ENCODE measurements around the gene LHFPL6.

The LHFPL6 gene

DNA sequence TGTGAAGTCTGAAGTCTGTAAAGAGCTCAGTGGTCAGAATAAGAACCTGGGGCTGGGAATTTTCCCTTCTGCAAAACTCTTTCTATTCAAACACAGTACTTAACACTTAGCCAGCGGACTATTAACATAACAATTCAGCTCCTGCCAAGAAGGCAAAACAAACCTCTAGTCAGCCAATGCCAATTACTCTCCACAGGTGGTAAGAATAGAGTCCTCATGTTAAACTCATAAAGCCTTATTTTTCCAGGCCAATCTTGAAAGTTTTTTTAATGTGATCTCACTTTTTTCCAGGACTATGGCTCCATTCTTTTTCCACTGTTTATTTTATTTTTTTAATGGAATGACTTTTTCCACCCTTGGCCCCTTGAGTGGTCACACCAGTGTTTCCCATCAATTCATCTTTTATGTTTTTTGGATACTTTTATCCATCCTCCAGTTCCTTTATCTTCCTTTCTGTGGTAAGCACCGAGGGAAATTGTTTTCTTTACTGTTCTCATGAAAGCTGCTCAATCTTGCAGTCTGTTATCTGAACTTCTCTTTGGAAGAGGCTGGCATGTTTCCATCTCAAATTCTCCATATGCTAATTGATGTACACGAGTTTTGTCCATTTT lies 217.3 kb downstream of the LHFPL6 start:
- no peak for TF ChIP-seq CTCF (conservative IDR thresholded peaks at IDR 0.05; ENCODE audit: control insufficient read depth, insufficient read depth, low read depth, low read length)
- H3K4me3 ChIP-seq (ENCODE audit: control insufficient read depth, low read depth, low read length): no peak overlapping the region
- no peak for DNase-seq (ENCODE audit: low read depth)

DNA sequence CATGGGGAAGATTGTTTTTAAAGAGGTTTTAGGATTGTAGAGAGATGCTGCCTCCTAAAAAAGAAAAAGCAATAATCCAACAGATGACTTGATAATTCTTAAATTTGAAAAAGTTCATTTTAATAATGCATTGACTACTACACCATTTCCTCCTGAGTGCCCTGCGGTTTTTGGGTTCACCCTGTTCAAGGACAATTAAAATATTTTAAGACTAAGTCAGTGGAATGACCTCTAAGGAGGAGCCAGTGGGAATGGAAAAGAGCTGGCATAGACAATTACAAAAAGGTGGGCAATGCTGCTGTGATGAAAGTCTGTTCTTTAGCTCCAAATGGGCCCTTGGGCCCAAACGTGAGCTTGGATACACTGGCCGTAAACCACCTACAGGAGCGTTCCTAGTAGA lies 217.8 kb downstream of the LHFPL6 start:
- no peak for DNase-seq (ENCODE audit: low read depth)
- no peak overlapping the region for H3K4me3 ChIP-seq (ENCODE audit: control insufficient read depth, low read depth, low read length)
- no peak for TF ChIP-seq CTCF (conservative IDR thresholded peaks at IDR 0.05; ENCODE audit: control insufficient read depth, insufficient read depth, low read depth, low read length)

DNA sequence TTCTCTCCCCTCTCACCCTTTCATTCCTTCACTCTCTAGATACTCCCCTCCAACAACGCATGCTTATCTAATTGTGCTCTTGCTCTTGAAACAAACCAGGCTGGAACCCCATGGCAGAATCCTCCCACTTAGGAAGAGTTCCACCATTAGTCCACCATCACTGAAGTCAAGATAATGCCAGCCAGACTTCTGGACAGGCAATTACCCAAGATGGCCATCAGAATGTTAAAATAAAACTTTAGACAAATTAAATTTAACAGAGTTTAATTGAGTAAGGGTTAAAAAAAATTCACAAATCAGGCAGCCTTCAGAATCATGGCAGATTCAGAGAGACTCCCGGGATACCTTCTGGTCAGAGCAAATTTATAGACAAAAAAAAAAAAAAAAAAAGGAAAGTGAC lies 221.5 kb downstream of the LHFPL6 start:
- no peak for DNase-seq (ENCODE audit: low read depth)
- no peak for TF ChIP-seq CTCF (conservative IDR thresholded peaks at IDR 0.05; ENCODE audit: control insufficient read depth, insufficient read depth, low read depth, low read length)
- no peak overlapping the region for H3K4me3 ChIP-seq (ENCODE audit: control insufficient read depth, low read depth, low read length)

DNA sequence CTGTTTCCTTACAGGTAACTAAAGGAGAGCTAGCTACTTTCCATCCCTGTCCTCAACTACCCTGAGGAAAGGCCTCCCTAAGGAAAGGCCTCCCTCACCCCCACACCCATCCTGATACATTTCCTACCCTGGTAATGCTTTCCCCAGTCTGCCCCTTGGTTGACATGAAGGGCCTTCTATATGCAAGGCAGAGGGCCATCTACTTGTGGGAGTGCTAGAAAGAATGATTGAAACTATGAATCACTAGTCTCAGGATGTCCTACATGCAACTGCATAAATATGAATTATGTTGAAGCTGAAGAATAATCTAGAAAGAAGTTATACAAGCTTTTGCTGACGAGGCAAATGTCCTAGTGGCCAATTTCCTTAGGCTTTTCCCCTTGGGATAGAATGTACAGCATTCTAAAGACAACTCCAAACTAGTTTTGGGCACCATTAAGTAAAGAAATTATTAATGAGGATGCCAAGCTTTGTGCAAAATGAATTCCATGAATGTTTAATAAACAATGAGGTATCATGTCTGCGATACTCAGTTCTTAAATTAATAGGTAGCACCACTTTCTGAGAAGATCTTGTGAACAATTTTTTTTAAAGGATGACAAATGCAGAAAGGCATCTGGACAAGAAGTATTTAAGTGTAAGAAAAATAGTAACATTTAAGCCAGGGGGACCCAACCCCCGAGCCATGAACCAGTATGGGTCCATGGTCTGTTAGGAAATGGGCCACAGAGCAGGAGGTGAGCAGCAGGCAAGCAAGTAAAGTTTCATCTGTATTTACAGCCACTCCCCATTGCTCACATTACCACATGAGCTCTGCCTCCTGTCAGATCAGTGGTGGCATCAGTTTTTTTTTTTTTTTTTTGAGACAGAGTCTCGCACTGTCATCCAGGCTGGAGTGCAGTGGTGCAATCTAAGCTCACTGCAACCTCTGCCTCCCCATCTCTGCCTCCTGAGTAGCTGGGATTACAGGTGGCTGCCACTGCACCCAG lies 223.0 kb downstream of the LHFPL6 start:
- H3K4me3 ChIP-seq (ENCODE audit: control insufficient read depth, low read depth, low read length): no peak overlapping the region
- no peak for DNase-seq (ENCODE audit: low read depth)
- TF ChIP-seq CTCF (conservative IDR thresholded peaks at IDR 0.05; ENCODE audit: control insufficient read depth, insufficient read depth, low read depth, low read length): no peak

DNA sequence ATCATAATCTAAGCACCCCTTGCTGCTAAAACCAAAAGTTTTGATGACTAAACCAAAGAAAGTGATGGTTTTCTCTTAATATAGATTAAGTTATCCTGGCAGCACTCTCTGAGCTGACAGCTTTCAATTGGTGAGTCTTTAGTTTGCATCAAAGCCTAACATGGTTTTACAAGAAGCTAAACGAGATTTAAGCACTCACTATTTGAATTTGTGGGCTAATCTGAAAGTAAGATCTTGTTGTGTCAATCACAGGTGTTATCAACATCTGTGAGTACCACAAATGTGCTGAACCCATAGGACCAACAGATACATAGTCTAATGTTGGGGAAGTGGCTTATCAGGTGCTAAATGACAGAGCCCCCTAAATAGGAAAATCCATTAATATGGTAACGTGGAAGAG lies 223.9 kb downstream of the LHFPL6 start:
- no peak for TF ChIP-seq CTCF (conservative IDR thresholded peaks at IDR 0.05; ENCODE audit: control insufficient read depth, insufficient read depth, low read depth, low read length)
- H3K4me3 ChIP-seq (ENCODE audit: control insufficient read depth, low read depth, low read length): no peak overlapping the region
- DNase-seq (ENCODE audit: low read depth): no peak

- TF ChIP-seq CTCF (conservative IDR thresholded peaks at IDR 0.05; ENCODE audit: control insufficient read depth, insufficient read depth, low read depth, low read length): no peak
- DNase-seq (ENCODE audit: low read depth): no peak
- H3K4me3 ChIP-seq (ENCODE audit: control insufficient read depth, low read depth, low read length): no peak overlapping the region
Observed at GRCh38 chr13:39378306-39378705, 224.7 kb downstream of the LHFPL6 start.

Data from fibroblast of mammary gland (primary cell).